ENCODE measurements around the gene ZMYND15.
"Not testable (repeated sequence)": the region's sequence is repeated elsewhere in the genome, so short reads cannot be mapped to it uniquely, and the experiment has no call there.

Gene ZMYND15

GRCh38 chr17:4710693-4711634 lies 28.7 kb upstream of the ZMYND15 start:
- in situ Hi-C loops (cut with HindIII; ENCODE audit: low sequenced_read_pairs): no loop called here
- no peak for DNase-seq (ENCODE audit: low read depth)

GRCh38 chr17:4711661-4712181 lies 27.9 kb upstream of the ZMYND15 start:
- in situ Hi-C loops (cut with HindIII; ENCODE audit: low sequenced_read_pairs): no loop called here
- no peak for DNase-seq (ENCODE audit: low read depth)
- peak overlapping the region; percentile 62 for H3K4me3 ChIP-seq (ENCODE audit: low read depth, low read length)
- TF ChIP-seq CTCF (IDR thresholded peaks at IDR 0.05; ENCODE audit: low read depth, low read length, missing control alignments): no peak

More at GRCh38 chr17:4710693-4711634, 28.7 kb upstream of the ZMYND15 start:
- peak overlapping the region; percentile 62 for H3K4me3 ChIP-seq (ENCODE audit: low read depth, low read length)
- TF ChIP-seq CTCF (IDR thresholded peaks at IDR 0.05; ENCODE audit: low read depth, low read length, missing control alignments): no peak

- in situ Hi-C loops (cut with HindIII; ENCODE audit: low sequenced_read_pairs): no loop called here
- TF ChIP-seq CTCF (IDR thresholded peaks at IDR 0.05; ENCODE audit: low read depth, low read length, missing control alignments): no peak
- H3K4me3 ChIP-seq (ENCODE audit: low read depth, low read length): no peak overlapping the region
- no peak for DNase-seq (ENCODE audit: low read depth)
Observed at GRCh38 chr17:4712526-4712925, 27.1 kb upstream of the ZMYND15 start.

- DNase-seq (ENCODE audit: low read depth); in situ Hi-C loops (cut with HindIII; ENCODE audit: low sequenced_read_pairs); H3K4me3 ChIP-seq (ENCODE audit: low read depth, low read length): not testable (repeated sequence)
Observed at GRCh38 chr17:4714340-4715062, 25.1 kb upstream of the ZMYND15 start.

- in situ Hi-C loops (cut with HindIII; ENCODE audit: low sequenced_read_pairs): no loop called here
- TF ChIP-seq CTCF (IDR thresholded peaks at IDR 0.05; ENCODE audit: low read depth, low read length, missing control alignments): no peak
- DNase-seq (ENCODE audit: low read depth): no peak
- H3K4me3 ChIP-seq (ENCODE audit: low read depth, low read length): no peak overlapping the region
Observed at GRCh38 chr17:4715063-4715744, 24.4 kb upstream of the ZMYND15 start.

GRCh38 chr17:4716081-4716480 lies 23.6 kb upstream of the ZMYND15 start:
- in situ Hi-C loops (cut with HindIII; ENCODE audit: low sequenced_read_pairs): no loop called here
- no peak overlapping the region for H3K4me3 ChIP-seq (ENCODE audit: low read depth, low read length)
- TF ChIP-seq CTCF (IDR thresholded peaks at IDR 0.05; ENCODE audit: low read depth, low read length, missing control alignments): no peak
- no peak for DNase-seq (ENCODE audit: low read depth)
